Ishikawa (cell line): ENCODE measurements around the gene PLEKHA7.

Experiments used
- CEBPB ChIP-seq: IDR thresholded peaks from 2 replicates; pipeline ENCODE4 v1.6.1; 2012
- CREB1 ChIP-seq: IDR thresholded peaks from 2 replicates; pipeline ENCODE4 v1.6.1; 2012; ENCODE audit warnings: low read depth
- EGR1 ChIP-seq: IDR thresholded peaks from 2 replicates; pipeline ENCODE4 v1.6.1; 2012
- EP300 ChIP-seq: IDR thresholded peaks from 2 replicates; pipeline ENCODE4 v1.6.1; 2012; ENCODE audit warnings: borderline replicate concordance
- NFIC ChIP-seq: IDR thresholded peaks from 2 replicates; pipeline ENCODE4 v1.6.1; 2012
- RAD21 ChIP-seq: IDR thresholded peaks from 2 replicates; pipeline ENCODE4 v1.6.1; 2012; ENCODE audit warnings: low read depth
- USF1 ChIP-seq: IDR thresholded peaks from 2 replicates; pipeline ENCODE4 v1.6.1; 2012
- YY1 ChIP-seq: IDR thresholded peaks from 2 replicates; pipeline ENCODE4 v1.6.1; 2012; ENCODE audit warnings: low read depth

GRCh38 chr11:16750417-16750816 is 263.8 kb downstream of the PLEKHA7 start:
- no peak for TF ChIP-seq RAD21
- TF ChIP-seq CREB1, result no peak
- TF ChIP-seq EP300, result no peak
- no peak for TF ChIP-seq NFIC
- TF ChIP-seq USF1, result no peak
- no peak for TF ChIP-seq YY1
- TF ChIP-seq CEBPB, result no peak
- no peak for TF ChIP-seq EGR1
